ENCODE results near the gene SYNJ2. TPM values are rescaled to one million over a fixed set of nuclear protein-coding genes. Genes with fewer than 3 reads are reported as not detected.
A peak's percentile ranks its signal among the peaks of the same experiment; 100 is the strongest.

The SYNJ2 gene
- total RNA-seq, 2 experiments from 2014 or later = 32.2 to 32.3 TPM

DNA sequence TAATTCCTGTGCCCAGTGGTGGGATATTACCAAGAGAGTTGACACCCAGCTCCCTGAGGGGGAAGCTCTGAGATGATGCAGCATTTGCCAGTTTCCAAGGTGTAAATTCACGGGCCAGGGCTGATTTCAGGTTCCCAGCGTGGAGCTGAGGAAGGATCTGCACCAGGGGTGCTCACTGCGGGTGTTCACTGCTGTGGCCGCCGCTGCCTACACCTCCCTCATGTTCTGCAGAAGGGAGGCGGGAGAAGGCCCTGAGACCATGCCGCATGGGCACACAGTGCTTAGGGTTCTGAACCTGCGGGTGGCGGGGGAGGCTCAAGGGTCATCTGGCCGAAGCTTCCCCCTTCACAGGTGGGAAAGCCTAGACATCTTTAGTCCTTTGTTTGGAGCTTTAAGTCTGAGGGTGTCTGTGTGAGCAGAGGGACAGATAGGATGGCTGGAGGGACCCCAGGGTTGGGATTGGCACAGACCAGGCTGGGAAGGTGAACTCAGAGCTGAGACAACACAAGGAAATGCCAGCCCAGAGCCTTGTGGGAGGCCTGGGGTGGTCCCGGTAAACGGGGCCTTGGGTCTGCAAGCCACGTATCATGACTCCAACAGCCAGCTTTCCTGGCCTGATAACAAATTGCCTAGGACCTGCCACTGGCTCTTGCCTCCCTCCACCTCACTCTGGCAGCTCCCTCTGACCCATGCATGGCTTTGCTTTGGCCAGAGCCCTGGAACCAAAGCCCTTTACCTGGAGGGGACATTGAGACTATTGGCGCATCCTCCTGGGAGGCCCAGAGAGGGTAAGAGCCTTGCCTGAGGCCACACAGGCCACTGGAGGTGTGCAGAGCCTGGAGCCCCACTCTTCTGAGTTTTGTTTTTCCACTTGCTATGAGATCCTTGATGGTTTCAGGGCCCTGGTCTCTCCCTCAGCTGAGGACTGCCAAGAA lies 40.4 kb downstream of the SYNJ2 start:
- H3K4me1 Mint-ChIP-seq (ENCODE audit: low read depth) = peaks cover 21% of the 10 kb centered on the region
- H3K9me3 Mint-ChIP-seq = no peaks in the 10 kb centered on the region
- H3K4me3 Mint-ChIP-seq = no peak overlapping the region
- ChIA-PET CTCF (interaction anchor here (1.1 to 1.2 kb wide), 2 partner anchors 40 to 65 kb away, joined by 3 to 5 read pairs; partner anchors contain the start of gene SYNJ2), POLR2A (no interaction called here)
- H3K27me3 Mint-ChIP-seq = no peaks in the 10 kb centered on the region
- peaks cover 8% of the 10 kb centered on the region for H3K36me3 Mint-ChIP-seq
- no peak for DNase-seq
- no peak overlapping the region for H3K27ac Mint-ChIP-seq
- intact Hi-C loops (cut with micrococcal nuclease) = loop anchor here (10.0 kb wide), 1 partner anchor 633 kb away; the partner anchor contains the start of gene SYTL3

DNA sequence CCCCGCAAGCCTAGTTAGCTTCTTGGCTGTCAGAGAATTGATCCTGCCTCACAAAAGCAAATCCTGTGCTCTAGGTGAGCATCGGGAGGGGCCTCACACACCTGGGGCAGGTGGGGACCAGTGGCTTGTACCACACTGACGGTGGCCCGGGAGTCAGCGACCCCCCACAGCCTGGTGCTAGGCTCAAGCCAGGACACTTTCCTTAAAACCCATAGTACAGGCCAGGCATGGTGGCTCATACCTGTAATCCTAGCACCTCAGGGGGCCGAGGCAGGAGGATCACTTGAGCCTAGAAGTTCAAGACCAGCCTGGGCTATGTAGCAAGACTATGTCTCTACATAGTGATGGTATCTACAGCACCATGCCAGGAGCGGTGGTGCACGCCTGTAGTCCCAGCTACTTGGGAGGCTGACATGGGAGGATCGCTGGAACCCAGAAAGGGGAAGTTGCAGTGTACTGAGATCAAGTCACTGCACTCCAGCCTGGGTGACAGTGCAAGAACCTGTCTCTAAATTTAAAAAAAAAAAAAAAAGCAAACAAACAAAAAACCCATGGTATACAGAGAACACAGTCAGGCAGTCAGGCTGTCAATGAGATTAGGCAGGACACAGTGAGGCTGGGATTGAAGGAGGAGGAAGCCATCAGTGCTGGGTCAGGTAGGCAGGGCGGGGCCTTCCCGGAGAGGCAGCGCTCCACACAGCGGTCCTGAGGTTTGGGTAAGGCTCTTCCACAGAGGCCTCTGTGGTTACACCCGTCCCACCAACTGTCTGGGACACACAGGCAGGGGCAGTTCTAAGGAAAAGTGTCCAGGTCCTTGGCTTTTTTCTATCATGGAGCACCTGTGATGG lies 41.3 kb downstream of the SYNJ2 start:
- no peak for DNase-seq
- no peaks in the 10 kb centered on the region for H3K27me3 Mint-ChIP-seq
- H3K4me1 Mint-ChIP-seq (ENCODE audit: low read depth) = peaks cover 30% of the 10 kb centered on the region
- H3K4me3 Mint-ChIP-seq = no peak overlapping the region
- intact Hi-C loops (cut with micrococcal nuclease) = loop anchor here (10.0 kb wide), 1 partner anchor 632 kb away; the partner anchor contains the start of gene SYTL3
- peaks cover 8% of the 10 kb centered on the region for H3K36me3 Mint-ChIP-seq
- POLR2A ChIA-PET = no interaction called here
- CTCF ChIA-PET = interaction anchor here (1.1 to 1.2 kb wide), 2 partner anchors 41 to 66 kb away, joined by 3 to 5 read pairs; partner anchors contain the start of gene SYNJ2
- H3K27ac Mint-ChIP-seq = peak overlapping the region; percentile 3
- H3K9me3 Mint-ChIP-seq = no peaks in the 10 kb centered on the region

DNA sequence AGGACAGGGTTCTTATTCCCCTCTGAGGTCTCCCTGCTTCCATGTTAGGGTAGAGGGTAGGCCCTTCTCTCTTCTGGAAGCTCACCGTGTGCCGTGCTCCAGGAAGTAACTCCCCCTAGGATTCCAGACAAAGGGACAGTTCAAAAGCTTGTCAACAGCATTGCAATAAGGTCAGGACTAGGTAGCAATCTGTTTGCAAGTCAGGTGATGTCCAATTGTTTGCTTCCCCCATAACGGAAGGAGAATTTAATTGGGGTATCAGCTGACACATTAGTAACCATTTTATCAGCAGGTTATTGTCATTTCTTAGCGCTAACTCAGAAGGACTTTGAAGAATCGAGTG lies 41.9 kb downstream of the SYNJ2 start:
- H3K36me3 Mint-ChIP-seq = peaks cover 8% of the 10 kb centered on the region
- intact Hi-C loops (cut with micrococcal nuclease) = loop anchor here (10.0 kb wide), 1 partner anchor 631 kb away; the partner anchor contains the start of gene SYTL3
- ChIA-PET CTCF (no interaction called here), POLR2A (no interaction called here)
- no peak for DNase-seq
- H3K27me3 Mint-ChIP-seq = no peaks in the 10 kb centered on the region
- no peak overlapping the region for H3K27ac Mint-ChIP-seq
- H3K4me1 Mint-ChIP-seq (ENCODE audit: low read depth) = peaks cover 30% of the 10 kb centered on the region
- no peaks in the 10 kb centered on the region for H3K9me3 Mint-ChIP-seq
- H3K4me3 Mint-ChIP-seq = no peak overlapping the region

DNA sequence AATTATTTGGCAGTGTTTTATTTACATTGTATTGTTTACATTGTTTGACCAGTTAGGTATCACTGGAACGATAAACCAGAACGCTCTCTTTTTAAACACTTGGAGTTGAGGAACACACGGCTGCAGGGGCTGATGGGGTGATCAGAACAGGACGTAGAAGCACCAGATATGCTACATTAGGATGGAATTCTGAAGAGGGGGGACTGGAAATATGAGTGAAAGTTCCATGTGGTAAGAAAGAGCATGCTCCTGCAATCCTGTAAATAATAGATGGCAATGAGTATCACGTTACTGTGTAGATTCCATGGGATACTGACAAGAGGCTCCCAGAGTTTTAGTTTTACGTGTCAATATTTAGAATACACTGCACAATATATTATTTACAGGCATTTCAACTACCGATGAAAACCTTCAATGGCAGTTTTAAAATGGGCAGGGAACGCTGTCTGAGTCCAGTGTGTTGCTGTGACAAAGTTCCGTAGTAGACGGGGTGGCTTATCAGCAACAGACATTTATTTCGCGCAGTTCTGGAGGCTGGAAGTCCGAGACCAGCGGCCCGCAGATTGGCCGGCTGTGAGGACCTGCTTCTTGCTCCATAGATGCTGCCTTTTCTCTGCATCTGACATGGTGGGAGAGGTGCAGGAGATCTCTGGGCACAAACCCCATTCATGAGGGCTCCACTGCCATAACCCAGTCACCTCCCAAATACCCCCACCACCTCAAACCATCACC lies 43.1 kb downstream of the SYNJ2 start:
- no peak for DNase-seq
- POLR2A ChIA-PET = no interaction called here

DNA sequence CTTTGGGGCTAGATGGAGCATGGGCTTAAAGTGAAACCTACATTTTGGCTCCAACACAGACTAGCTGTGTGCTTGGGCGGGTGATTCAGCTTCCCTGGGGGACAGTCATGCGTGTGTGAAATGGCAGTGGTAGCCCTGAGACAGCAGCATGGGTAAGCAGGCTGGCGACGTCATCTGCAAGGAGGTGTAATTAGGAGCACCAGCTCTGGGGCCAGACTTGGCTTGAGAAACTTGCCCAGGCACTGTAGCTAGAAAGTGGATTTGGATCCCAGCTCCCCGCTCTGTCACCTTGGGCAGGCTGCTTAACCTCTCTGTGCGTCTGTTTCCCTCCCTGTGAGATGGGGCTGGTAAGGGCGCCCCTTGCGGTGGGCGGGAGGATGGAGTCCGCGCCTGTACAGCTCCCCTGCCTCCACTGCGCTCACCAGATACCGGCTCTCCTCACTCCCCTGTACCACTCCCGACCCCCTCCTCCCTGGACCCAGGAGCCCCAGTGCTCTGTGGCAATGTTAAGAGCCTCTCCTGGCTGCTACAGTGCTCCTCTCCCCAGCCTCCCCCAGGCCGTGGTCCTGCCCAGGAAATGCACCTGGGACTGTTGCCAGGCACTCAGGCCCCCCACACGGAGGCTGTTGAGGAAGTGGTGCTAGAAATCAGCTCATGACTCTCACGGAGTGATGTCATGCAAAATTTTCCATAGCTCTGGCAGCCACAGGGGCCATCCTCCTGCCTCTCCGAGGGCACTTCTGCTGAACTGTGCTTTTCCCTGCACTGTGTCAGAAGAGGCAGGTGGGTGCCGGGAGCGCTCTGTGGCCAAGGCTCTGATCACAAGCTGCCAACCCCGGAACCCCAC lies 44.6 kb downstream of the SYNJ2 start:
- Mint-ChIP-seq H3K4me3 (peak overlapping the region; percentile 77), H3K27me3 (no peaks in the 10 kb centered on the region), H3K36me3 (peaks cover 7% of the 10 kb centered on the region), H3K4me1 (ENCODE audit: low read depth) (peaks cover 29% of the 10 kb centered on the region), H3K9me3 (no peaks in the 10 kb centered on the region), H3K27ac (peak overlapping the region; percentile 98)
- ChIA-PET POLR2A (interaction anchor here (0.6 to 2.3 kb wide), 15 partner anchors 12 to 711 kb away, joined by 3 to 14 read pairs (median 4); partner anchors contain the start of genes DYNLT1 and SYNJ2), CTCF (interaction anchor here (0.6 to 2.1 kb wide), 43 partner anchors 10 to 1530 kb away, joined by 3 to 62 read pairs (median 5); partner anchors contain the start of gene SYNJ2)
- DNase-seq = peak; percentile 90
- intact Hi-C loops (cut with micrococcal nuclease) = loop anchor here (1.0 to 10.0 kb wide), 10 partner anchors 17 to 629 kb away; partner anchors contain the start of genes SYNJ2 and SYTL3

More for the DNA sequence above, 43.1 kb downstream of the SYNJ2 start:
- Mint-ChIP-seq H3K4me1 (ENCODE audit: low read depth) (peaks cover 31% of the 10 kb centered on the region), H3K27me3 (no peaks in the 10 kb centered on the region), H3K9me3 (no peaks in the 10 kb centered on the region), H3K4me3 (no peak overlapping the region), H3K36me3 (peaks cover 8% of the 10 kb centered on the region), H3K27ac (peak overlapping the region; percentile 98)
- intact Hi-C loops (cut with micrococcal nuclease) = loop anchor here (10.0 kb wide), 1 partner anchor 630 kb away; the partner anchor contains the start of gene SYTL3
- CTCF ChIA-PET = no interaction called here

DNA sequence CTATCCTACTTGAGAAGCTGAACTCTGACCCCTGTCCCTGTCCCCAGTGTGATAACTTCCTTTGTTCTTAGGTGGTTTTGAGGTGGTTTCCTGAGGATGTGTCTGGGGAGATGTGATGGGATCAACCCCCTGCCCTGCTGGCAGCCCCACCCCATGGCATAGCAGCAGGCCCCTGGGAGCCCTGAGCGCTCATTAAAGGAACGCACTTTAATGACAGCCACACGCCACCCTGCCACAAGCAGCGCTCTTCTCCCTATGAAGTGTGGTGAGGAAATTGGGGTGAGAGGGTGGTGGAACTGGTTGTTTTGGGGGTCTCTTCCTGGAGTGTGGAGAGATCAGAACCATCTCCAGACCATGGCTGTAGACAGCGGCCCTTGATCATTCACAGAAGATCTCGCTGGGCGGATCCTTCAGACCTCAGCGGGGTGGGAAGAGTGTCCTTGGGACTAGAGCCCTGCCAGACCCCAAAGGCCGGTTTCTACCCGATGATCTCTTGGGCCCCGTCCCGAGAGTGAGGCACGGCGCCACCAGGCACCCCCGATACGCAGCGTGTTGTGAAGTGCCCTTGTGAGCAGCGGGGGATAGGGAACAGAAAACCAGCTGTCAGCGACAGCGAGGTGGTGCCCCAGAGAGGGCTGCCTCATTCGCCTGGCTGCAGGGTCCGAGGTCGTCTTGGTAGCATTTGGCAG lies 45.4 kb downstream of the SYNJ2 start:
- POLR2A ChIA-PET = interaction anchor here (0.8 to 2.3 kb wide), 9 partner anchors 13 to 47 kb away, joined by 3 to 14 read pairs (median 6); partner anchors contain the start of gene SYNJ2
- Mint-ChIP-seq H3K36me3 (peaks cover 10% of the 10 kb centered on the region), H3K27me3 (no peaks in the 10 kb centered on the region), H3K4me3 (peak overlapping the region; percentile 77), H3K27ac (peak overlapping the region; percentile 98), H3K4me1 (ENCODE audit: low read depth) (peaks cover 35% of the 10 kb centered on the region), H3K9me3 (no peaks in the 10 kb centered on the region)
- CTCF ChIA-PET = interaction anchor here (0.6 to 2.1 kb wide), 31 partner anchors 10 to 1531 kb away, joined by 3 to 62 read pairs (median 7); partner anchors contain the start of gene SYNJ2
- DNase-seq = no peak
- intact Hi-C loops (cut with micrococcal nuclease) = loop anchor here (1.0 to 10.0 kb wide), 10 partner anchors 18 to 628 kb away; partner anchors contain the start of genes SYNJ2 and SYTL3

DNA sequence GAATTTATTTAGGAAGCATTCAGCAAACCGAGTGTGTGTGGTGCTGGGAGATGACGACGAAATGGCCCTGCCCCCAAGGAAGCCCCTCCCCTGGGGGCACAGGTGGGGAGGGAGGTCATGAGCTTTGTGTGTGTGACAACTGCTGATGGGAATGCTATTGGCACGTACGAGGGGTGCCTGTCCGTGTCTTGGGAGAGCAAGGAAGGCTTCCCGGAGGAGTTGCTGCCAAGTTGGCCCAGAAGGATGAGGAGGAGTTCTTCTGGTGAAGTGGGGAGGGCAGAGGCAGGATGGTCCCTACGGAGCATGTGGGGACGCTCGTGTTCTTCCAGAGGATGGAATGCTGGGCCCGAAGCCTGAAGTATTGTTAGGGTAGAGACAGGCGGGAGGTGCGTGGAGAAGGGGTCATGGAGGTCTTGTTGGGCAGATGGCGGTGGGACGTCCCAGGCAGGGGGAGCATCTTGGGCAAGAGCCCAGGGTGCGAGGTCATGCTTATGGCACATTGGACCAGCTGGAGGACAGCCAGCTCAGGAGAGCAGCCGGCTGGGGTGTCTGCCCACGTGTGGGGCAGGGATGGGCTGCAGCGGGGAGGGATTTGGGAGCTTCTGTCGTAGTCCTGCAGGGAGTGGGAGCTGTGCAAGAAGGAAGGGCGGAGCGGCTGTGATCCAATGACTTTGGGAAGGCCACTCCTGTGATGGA lies 46.1 kb downstream of the SYNJ2 start:
- Mint-ChIP-seq H3K4me1 (ENCODE audit: low read depth) (peaks cover 35% of the 10 kb centered on the region), H3K36me3 (peaks cover 10% of the 10 kb centered on the region), H3K4me3 (no peak overlapping the region), H3K27me3 (no peaks in the 10 kb centered on the region), H3K9me3 (no peaks in the 10 kb centered on the region), H3K27ac (peak overlapping the region; percentile 98)
- intact Hi-C loops (cut with micrococcal nuclease) = loop anchor here (2.0 to 10.0 kb wide), 5 partner anchors 19 to 627 kb away; partner anchors contain the start of gene SYTL3
- POLR2A ChIA-PET = interaction anchor here (2.3 kb wide), 1 partner anchor 30 kb away, joined by 13 read pairs; no protein-coding TSS in a partner anchor
- no peak for DNase-seq
- CTCF ChIA-PET = interaction anchor here (1.0 to 1.8 kb wide), 2 partner anchors 16 to 27 kb away, joined by 3 to 9 read pairs; no protein-coding TSS in a partner anchor

DNA sequence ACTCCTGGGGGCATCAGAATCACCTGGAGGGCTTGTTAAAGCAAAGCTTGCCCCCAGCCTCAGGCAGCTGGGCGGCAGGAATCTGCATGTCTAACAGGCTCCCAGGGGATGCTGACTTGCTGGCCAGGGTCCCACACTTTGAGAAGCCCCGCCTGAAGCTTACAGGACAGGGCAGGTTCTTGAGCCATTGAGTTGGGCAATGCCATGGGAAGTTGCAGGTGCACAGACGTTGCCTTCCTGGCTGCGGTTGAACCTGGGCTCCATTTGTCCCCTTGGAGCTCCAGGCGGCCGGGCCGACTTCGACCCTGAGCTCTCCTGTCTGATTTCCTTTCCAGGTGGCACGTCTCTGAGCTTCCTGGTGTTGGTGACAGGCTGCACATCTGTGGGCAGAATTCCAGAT lies 46.8 kb downstream of the SYNJ2 start:
- no peak for DNase-seq
- H3K36me3 Mint-ChIP-seq = peaks cover 12% of the 10 kb centered on the region
- H3K27ac Mint-ChIP-seq = no peak overlapping the region
- peaks cover 35% of the 10 kb centered on the region for H3K4me1 Mint-ChIP-seq (ENCODE audit: low read depth)
- POLR2A ChIA-PET = no interaction called here
- CTCF ChIA-PET = interaction anchor here (1.0 kb wide), 1 partner anchor 16 kb away, joined by 3 read pairs; no protein-coding TSS in a partner anchor
- no peaks in the 10 kb centered on the region for H3K27me3 Mint-ChIP-seq
- H3K9me3 Mint-ChIP-seq = no peaks in the 10 kb centered on the region
- intact Hi-C loops (cut with micrococcal nuclease) = loop anchor here (10.0 kb wide), 1 partner anchor 626 kb away; the partner anchor contains the start of gene SYTL3
- H3K4me3 Mint-ChIP-seq = no peak overlapping the region

DNA sequence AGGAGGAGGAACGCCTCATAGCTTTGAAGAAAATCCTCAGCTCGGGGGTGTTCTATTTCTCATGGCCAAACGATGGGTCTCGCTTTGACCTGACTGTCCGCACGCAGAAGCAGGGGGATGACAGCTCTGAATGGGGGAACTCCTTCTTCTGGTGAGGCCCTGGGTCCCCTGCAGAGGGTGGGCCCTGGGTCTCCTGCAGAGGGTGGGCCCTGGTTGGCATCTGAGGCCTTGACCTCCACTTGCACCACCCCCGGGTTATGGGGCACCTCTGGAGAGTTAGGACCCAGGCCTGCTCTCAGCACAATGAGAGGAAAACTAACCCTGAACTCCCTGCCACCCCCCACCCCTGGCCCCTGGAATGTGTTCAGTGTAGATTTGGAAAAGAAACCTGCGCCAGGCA lies 47.2 kb downstream of the SYNJ2 start:
- Mint-ChIP-seq H3K27me3 (no peaks in the 10 kb centered on the region), H3K4me1 (ENCODE audit: low read depth) (peaks cover 35% of the 10 kb centered on the region), H3K36me3 (peaks cover 15% of the 10 kb centered on the region), H3K4me3 (no peak overlapping the region), H3K27ac (no peak overlapping the region), H3K9me3 (no peaks in the 10 kb centered on the region)
- CTCF ChIA-PET = interaction anchor here (1.0 to 1.9 kb wide), 2 partner anchors 15 to 44 kb away, joined by 3 to 5 read pairs; no protein-coding TSS in a partner anchor
- DNase-seq = no peak
- POLR2A ChIA-PET = interaction anchor here (0.5 kb wide), 1 partner anchor 662 kb away, joined by 3 read pairs; no protein-coding TSS in a partner anchor
- intact Hi-C loops (cut with micrococcal nuclease) = loop anchor here (10.0 kb wide), 1 partner anchor 626 kb away; the partner anchor contains the start of gene SYTL3
